Neural progenitor cell (in vitro differentiated cells): ENCODE measurements around the gene RABAC1.

Source experiments
- EZH2 ChIP-seq: fragments of 200-600 bp; sonication (generic); IDR thresholded peaks from 2 replicates; pipeline ENCODE4 v1.6.1; 2017; ENCODE audit warnings: antibody characterized with exemption, mild to moderate bottlenecking, moderate library complexity
- EZH2phosphoT487 ChIP-seq: fragments of 200-600 bp; sonication (generic); IDR thresholded peaks from 2 replicates; pipeline ENCODE4 v1.6.1; 2017; ENCODE audit warnings: antibody characterized with exemption
- TF ChIP-seq, protein P1 (sequence below): fragments of 200-600 bp; sonication (generic); IDR thresholded peaks from 2 replicates; pipeline ENCODE4 v1.5.1; 2017; ENCODE audit warnings: antibody characterized with exemption, mild to moderate bottlenecking

DNA sequence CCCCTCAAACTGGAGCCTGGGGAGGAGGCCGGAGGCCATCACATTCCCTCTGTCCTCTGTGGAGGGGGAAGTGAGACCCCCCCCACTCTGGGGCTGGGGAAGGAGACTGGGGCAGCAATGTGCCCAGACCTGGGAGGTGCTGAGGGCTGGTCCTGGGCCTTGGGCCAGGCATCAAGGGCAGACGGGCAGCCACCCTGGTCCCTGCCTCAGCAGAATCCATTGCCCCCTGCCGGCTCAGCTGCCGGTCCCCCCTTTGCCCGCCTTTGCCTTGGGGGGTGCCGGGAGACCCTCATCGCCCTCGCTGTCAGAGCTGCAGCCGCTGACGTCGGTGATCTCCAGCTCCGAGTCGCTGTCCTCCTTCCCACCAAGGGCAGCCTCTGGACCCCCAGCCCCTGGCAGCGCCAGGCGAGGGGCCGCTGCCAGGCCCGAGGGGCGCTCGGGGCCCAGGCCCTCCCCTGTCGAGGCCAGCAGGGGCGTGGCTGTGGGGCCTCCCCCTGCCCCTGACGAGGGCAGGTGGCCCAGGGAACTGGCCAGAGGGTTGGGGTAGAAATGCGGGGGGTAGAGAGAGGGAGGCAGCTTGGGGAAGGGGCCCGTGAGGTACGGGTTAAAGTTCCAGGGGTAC lies 51.0 kb downstream of the RABAC1 start:
- TF ChIP-seq, protein P1, sequence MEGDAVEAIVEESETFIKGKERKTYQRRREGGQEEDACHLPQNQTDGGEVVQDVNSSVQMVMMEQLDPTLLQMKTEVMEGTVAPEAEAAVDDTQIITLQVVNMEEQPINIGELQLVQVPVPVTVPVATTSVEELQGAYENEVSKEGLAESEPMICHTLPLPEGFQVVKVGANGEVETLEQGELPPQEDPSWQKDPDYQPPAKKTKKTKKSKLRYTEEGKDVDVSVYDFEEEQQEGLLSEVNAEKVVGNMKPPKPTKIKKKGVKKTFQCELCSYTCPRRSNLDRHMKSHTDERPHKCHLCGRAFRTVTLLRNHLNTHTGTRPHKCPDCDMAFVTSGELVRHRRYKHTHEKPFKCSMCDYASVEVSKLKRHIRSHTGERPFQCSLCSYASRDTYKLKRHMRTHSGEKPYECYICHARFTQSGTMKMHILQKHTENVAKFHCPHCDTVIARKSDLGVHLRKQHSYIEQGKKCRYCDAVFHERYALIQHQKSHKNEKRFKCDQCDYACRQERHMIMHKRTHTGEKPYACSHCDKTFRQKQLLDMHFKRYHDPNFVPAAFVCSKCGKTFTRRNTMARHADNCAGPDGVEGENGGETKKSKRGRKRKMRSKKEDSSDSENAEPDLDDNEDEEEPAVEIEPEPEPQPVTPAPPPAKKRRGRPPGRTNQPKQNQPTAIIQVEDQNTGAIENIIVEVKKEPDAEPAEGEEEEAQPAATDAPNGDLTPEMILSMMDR = no peak
- TF ChIP-seq EZH2 (no peak), EZH2phosphoT487 (no peak)
